ENCODE data around the gene C5. TPM values are rescaled to one million over a fixed set of nuclear protein-coding genes. Genes with fewer than 3 reads are reported as not detected.

The C5 gene
- total RNA-seq, 4 donors from 2014 or later = 1.2 to 8.6 (median 2.1) TPM

DNA sequence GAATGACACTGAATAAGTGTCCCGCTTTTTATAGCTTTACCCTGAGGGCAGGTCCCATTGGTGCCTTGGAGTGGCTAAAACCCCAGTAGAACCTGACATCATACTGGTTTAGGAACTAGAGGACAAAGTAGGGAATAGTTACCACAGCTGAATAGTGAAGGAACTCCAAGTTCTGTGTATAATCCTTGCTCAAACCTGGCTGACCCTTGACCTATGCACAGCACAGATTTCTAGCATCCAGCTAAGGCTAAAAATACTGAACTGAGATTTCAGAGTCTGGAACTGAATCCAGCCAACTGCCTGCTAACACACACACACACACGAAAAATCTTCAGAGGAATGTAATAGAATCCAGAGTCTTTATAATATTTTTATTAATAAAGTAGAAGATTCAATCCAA, 50.8 kb downstream of the C5 start:
- no peak for DNase-seq
- Histone ChIP-seq H3K9me3 (no peaks in the 10 kb centered on the region), H3K27ac (no peak overlapping the region), H3K4me3 (no peak overlapping the region), H3K4me1 (no peaks in the 10 kb centered on the region), H3K27me3 (no peaks in the 10 kb centered on the region), H3K36me3 (no peaks in the 10 kb centered on the region)
- no peak for TF ChIP-seq POLR2A (IDR thresholded peaks at IDR 0.05)
- TF ChIP-seq, protein P1, sequence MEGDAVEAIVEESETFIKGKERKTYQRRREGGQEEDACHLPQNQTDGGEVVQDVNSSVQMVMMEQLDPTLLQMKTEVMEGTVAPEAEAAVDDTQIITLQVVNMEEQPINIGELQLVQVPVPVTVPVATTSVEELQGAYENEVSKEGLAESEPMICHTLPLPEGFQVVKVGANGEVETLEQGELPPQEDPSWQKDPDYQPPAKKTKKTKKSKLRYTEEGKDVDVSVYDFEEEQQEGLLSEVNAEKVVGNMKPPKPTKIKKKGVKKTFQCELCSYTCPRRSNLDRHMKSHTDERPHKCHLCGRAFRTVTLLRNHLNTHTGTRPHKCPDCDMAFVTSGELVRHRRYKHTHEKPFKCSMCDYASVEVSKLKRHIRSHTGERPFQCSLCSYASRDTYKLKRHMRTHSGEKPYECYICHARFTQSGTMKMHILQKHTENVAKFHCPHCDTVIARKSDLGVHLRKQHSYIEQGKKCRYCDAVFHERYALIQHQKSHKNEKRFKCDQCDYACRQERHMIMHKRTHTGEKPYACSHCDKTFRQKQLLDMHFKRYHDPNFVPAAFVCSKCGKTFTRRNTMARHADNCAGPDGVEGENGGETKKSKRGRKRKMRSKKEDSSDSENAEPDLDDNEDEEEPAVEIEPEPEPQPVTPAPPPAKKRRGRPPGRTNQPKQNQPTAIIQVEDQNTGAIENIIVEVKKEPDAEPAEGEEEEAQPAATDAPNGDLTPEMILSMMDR (IDR thresholded peaks at IDR 0.05) = no peak

DNA sequence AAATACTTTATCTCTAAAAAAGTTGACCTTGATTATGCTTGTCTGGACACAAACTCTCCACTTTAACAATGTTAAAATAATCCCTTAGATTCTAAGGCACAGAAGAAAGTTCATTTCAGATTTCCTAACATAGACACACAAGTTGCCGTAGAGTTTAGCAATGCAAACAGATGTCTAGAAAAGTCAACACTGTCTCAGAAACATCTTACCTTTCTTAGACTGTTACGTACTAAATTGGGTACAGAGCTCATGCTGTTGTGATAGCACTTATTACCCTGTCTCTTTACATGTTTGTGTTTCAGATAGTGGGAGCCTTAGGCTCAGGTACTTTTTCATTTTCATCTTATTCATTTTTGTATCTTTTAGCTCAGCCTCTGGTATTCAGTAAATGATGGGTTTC, 52.0 kb downstream of the C5 start:
- Histone ChIP-seq H3K4me1 (no peaks in the 10 kb centered on the region), H3K27ac (no peak overlapping the region), H3K9me3 (no peaks in the 10 kb centered on the region), H3K4me3 (no peak overlapping the region), H3K27me3 (no peaks in the 10 kb centered on the region), H3K36me3 (no peaks in the 10 kb centered on the region)
- no peak for TF ChIP-seq POLR2A (IDR thresholded peaks at IDR 0.05)
- TF ChIP-seq, protein P1 (IDR thresholded peaks at IDR 0.05) = no peak
- no peak for DNase-seq

DNA sequence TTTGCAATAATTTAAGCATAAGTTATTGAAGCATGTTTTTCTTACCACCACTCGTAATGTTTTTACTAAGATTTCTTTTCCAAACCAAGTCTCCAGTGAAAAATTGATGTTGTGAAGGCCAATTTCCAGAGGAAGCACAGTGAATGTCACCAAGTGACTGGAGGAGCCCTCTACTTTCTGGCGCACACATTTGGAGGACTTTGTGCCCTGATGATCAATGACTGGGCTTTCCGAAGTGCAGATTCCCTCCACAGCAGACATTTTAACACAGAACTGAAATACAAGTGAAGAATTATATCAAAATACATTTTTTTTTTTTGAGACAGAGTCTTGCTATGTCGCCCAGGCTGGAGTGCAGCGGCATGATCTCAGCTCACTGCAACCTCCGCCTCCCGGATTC, 52.6 kb downstream of the C5 start:
- Histone ChIP-seq H3K27me3 (no peaks in the 10 kb centered on the region), H3K9me3 (no peaks in the 10 kb centered on the region), H3K4me1 (no peaks in the 10 kb centered on the region), H3K27ac (no peak overlapping the region), H3K36me3 (no peaks in the 10 kb centered on the region), H3K4me3 (no peak overlapping the region)
- TF ChIP-seq, protein P1 (IDR thresholded peaks at IDR 0.05) = no peak
- no peak for TF ChIP-seq POLR2A (IDR thresholded peaks at IDR 0.05)
- no peak for DNase-seq

DNA sequence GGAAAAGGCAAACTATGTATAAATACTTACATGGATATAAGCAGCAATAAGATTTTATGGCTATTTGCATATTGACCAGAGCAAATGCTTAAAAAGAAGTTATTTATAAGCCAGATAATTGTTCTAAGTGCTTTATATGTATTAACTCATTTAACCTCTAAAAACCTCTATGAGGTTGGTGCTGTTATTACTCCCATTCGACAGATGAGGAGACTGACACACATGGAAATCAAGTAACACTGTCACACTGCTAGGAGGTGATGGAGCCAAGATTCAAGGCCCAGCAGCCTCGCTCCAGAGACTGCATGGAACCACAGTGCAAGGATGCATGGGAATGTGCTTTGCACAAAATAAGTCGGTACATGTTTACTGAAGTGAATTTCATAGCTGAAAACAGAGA, 53.7 kb downstream of the C5 start:
- Histone ChIP-seq H3K27me3 (no peaks in the 10 kb centered on the region), H3K27ac (no peak overlapping the region), H3K4me3 (no peak overlapping the region), H3K4me1 (no peaks in the 10 kb centered on the region), H3K36me3 (no peaks in the 10 kb centered on the region), H3K9me3 (no peaks in the 10 kb centered on the region)
- TF ChIP-seq POLR2A (IDR thresholded peaks at IDR 0.05) = no peak
- TF ChIP-seq, protein P1 (IDR thresholded peaks at IDR 0.05) = no peak
- no peak for DNase-seq

DNA sequence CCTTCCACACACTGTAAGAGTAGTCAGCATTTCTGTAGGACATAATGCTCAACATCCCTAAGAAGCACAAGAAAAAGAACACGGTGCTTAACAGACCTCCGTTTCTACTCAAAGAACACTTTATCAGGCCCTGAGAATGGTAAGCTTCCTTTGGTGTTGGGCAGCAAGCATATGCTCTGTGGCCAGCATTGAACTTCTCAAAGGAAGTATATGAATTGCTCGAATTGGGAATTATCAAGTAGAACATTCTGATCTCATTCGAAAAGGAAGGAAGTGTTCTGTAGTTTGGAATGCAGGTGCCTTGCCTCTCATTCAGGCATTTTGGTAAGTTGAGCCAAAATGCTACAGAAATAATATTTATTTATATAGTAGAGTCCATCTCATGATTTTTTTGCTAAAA, 61.0 kb downstream of the C5 start:
- Histone ChIP-seq H3K27me3 (no peaks in the 10 kb centered on the region), H3K27ac (no peak overlapping the region), H3K4me3 (no peak overlapping the region), H3K9me3 (no peaks in the 10 kb centered on the region), H3K4me1 (no peaks in the 10 kb centered on the region), H3K36me3 (no peaks in the 10 kb centered on the region)
- TF ChIP-seq, protein P1 (IDR thresholded peaks at IDR 0.05) = no peak
- TF ChIP-seq POLR2A (IDR thresholded peaks at IDR 0.05) = no peak
- no peak for DNase-seq

DNA sequence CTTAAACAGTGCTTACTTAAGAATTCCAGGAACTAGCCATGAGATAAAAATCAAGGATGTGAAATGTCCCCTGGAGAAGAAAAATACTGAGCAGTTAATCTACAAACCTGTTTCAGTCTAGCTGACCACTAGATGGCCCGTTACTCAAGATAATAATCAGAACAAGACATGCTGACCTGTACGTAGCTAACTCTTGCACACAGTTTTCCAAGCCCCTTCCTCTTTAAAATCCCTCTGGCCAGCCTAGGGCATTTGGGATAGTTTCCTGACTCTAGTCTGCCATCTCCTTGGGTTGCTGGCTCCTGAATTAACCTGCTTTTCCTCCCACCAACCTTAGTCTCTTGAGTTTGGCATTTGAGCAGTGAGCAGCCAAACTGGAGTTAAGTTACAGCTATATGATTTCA, 64.3 kb downstream of the C5 start:
- TF ChIP-seq, protein P1 (IDR thresholded peaks at IDR 0.05) = peak in 4 of 6 experiments; percentile 37 to 74 (median 66)
- TF ChIP-seq POLR2A (IDR thresholded peaks at IDR 0.05) = no peak
- no peak overlapping the region for H3K4me3 ChIP-seq
- no peaks in the 10 kb centered on the region for H3K4me1 ChIP-seq
- DNase-seq = no peak
- no peaks in the 10 kb centered on the region for H3K36me3 ChIP-seq
- no peaks in the 10 kb centered on the region for H3K9me3 ChIP-seq
- no peak overlapping the region for H3K27ac ChIP-seq
- H3K27me3 ChIP-seq = no peaks in the 10 kb centered on the region

All from Peyer's patch (tissue), 4 donors.